ENCODE data around the gene TMEM72.

DNA sequence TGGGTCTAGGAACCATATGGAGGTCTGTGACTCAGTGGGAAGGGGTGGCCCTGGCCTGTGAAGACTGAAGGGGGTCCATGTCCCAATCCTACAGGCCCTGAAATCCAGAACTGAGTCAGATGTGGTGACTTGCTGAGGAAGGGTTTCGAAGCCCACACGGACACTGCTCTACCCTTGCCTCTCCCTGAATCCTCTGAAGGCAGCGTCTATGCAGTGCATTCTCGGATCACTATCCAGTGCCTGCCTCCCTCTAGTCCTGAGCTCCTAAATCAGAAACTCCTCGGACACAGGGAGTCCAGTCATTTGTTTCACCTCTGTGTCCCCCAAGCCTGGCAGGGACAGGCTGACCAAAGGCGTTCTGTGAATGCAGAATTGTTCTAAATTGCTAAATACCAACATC lies 25.4 kb upstream of the TMEM72 start:
- no peak for TF ChIP-seq CTCF (IDR thresholded peaks at IDR 0.05)
- TF ChIP-seq POLR2A (IDR thresholded peaks at IDR 0.05) = no peak

Measured in thyroid gland (tissue), 4 donors.